Retinal pigment epithelial cell (primary cell): ENCODE results near the gene REG3G.
"Not testable (repeated sequence)": the region's sequence is repeated elsewhere in the genome, so short reads cannot be mapped to it uniquely, and the experiment has no call there.

Source experiments
- DNase-seq: peaks from one replicate; pipeline ENCODE4 v3.0.0-alpha.2; 2010; ENCODE audit warnings: low read depth
- H3K4me3 ChIP-seq: 2 replicates; pipeline ENCODE4 v1.5.1; 2011; ENCODE audit warnings: mild to moderate bottlenecking, low read length, control low read depth, moderate library complexity
- TF ChIP-seq, protein P1 (sequence below): conservative IDR thresholded peaks from 2 replicates; pipeline ENCODE4 v1.5.1; 2011; ENCODE audit warnings: low read depth, low read length, control low read depth, inconsistent platforms

REG3G gene

DNA sequence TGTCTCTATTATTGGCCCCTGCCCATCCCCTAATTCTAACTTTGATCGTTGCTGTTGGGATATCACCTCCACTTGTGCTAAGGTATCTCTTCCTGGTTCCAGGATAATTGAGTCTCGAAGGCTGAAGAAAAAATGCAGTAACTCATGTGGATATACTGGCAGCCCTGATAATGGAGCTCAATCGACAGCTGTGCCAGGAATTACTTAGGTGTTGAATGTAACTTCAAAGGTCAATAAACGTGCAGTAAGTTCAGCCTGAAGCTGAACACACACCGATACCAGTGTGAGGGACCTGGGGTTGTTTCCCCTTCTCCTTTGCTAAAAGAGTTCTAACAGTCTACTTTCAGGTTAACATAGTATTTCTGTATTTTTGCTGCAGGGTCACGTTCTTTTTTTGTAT lies 11.9 kb upstream of the REG3G start:
- H3K4me3 ChIP-seq, result no peak overlapping the region
- no peak for DNase-seq
- TF ChIP-seq, protein P1, sequence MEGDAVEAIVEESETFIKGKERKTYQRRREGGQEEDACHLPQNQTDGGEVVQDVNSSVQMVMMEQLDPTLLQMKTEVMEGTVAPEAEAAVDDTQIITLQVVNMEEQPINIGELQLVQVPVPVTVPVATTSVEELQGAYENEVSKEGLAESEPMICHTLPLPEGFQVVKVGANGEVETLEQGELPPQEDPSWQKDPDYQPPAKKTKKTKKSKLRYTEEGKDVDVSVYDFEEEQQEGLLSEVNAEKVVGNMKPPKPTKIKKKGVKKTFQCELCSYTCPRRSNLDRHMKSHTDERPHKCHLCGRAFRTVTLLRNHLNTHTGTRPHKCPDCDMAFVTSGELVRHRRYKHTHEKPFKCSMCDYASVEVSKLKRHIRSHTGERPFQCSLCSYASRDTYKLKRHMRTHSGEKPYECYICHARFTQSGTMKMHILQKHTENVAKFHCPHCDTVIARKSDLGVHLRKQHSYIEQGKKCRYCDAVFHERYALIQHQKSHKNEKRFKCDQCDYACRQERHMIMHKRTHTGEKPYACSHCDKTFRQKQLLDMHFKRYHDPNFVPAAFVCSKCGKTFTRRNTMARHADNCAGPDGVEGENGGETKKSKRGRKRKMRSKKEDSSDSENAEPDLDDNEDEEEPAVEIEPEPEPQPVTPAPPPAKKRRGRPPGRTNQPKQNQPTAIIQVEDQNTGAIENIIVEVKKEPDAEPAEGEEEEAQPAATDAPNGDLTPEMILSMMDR, result no peak

DNA sequence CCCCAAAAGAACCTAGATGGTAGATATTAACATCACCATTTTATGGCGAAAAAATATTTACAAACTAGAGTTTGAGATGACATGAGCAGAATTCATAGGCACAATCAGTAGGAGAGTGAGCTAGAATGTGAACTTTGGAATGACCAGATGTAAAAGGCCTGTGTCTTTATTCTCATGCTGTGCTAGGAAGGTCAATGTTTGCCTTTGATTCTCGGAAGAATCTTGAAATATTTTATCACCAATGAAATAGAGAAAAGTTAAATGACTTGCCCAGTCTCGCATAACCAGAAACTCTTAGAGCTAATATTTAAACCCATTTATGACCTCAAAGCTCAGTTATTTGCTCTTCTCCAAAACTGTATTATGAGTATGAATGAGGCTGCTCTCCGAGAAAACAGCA lies 9.2 kb upstream of the REG3G start:
- no peak for DNase-seq
- TF ChIP-seq, protein P1, result no peak
- no peak overlapping the region for H3K4me3 ChIP-seq

DNA sequence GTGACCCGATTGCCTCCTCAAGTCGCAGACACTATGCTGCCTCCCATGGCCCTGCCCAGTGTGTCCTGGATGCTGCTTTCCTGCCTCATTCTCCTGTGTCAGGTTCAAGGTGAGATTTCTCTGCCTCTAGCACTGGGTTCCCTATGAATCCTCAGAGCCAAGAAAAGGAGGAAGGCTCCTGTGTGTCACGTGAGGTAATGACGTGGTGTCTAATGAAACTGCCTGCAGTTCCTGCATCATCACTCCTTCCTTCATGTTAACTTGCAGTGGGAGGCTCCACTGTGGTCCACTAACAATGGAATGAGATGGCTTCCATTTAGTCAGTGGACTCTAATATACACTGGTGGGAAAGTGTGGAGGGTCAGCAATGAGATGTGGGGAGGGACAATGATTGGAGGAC lies 559 bp downstream of the REG3G start:
- no peak overlapping the region for H3K4me3 ChIP-seq
- DNase-seq, result no peak
- TF ChIP-seq, protein P1, result no peak

DNA sequence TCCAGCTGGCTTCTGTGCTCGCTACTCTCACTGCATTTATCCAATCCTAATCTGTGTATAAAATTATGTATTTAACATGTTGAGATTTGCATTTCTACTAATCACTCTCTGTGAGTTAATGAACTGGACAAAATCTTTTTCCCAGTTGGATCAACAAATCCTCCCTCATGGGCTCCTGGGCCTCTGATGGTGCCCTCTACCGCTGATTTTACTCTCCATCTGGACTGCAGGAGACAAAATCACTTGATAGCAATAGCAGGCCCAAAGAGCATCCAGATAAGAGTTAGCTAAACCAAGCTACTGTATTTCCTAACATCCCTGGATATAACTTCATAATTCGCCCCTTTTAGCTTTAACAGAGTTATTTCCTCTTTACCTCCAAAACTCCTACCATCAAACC lies 14.4 kb downstream of the REG3G start:
- TF ChIP-seq, protein P1, result no peak
- no peak overlapping the region for H3K4me3 ChIP-seq
- no peak for DNase-seq

DNA sequence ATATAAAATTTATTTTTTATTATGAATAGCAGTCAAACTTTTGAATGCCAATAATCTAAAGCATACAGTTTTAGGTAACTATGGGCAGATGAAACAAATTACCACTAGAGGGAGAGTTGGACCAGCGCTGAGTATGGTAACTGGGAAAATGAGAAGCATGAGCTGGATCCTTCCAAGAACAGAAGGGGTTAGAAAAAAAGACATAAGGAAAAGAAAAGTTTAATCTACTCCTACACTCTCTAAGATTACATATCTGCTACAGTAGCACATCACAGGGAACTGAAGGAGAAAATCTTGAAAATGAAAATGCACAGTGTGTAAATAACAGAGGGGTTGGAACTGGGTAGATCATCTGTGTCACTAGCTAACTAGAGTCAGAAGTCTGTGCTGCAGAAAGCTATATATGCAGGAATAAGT lies 15.5 kb downstream of the REG3G start:
- H3K4me3 ChIP-seq, result no peak overlapping the region
- no peak for DNase-seq
- TF ChIP-seq, protein P1, result peak; percentile 31

GRCh38 chr2:79053486-79053885 lies 28.0 kb downstream of the REG3G start:
- H3K4me3 ChIP-seq, DNase-seq: not testable (repeated sequence)

GRCh38 chr2:79054769-79055168 lies 29.3 kb downstream of the REG3G start:
- DNase-seq, H3K4me3 ChIP-seq: not testable (repeated sequence)

DNA sequence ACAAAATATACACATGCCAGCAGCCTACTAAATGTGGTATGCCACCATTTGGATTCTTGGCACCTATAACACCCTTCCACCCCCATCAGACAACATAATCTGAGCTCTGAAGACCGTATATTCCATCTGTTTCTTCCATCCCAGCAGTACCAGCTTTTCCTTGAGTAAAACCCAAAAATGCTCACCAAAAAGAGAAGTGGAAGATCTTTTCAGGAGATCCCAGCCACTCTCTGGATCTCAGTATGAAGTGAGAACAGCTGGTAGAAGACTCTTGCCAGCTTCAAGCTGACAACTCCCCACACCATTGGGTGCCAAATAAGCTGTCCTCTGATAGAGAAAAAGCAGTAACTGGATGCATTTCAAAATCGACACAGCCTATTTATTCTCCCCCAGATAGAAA lies 39.7 kb downstream of the REG3G start:
- TF ChIP-seq, protein P1, result no peak
- no peak overlapping the region for H3K4me3 ChIP-seq
- DNase-seq, result no peak
